Measurements from ENCODE around the gene PCNT.

PCNT gene

DNA sequence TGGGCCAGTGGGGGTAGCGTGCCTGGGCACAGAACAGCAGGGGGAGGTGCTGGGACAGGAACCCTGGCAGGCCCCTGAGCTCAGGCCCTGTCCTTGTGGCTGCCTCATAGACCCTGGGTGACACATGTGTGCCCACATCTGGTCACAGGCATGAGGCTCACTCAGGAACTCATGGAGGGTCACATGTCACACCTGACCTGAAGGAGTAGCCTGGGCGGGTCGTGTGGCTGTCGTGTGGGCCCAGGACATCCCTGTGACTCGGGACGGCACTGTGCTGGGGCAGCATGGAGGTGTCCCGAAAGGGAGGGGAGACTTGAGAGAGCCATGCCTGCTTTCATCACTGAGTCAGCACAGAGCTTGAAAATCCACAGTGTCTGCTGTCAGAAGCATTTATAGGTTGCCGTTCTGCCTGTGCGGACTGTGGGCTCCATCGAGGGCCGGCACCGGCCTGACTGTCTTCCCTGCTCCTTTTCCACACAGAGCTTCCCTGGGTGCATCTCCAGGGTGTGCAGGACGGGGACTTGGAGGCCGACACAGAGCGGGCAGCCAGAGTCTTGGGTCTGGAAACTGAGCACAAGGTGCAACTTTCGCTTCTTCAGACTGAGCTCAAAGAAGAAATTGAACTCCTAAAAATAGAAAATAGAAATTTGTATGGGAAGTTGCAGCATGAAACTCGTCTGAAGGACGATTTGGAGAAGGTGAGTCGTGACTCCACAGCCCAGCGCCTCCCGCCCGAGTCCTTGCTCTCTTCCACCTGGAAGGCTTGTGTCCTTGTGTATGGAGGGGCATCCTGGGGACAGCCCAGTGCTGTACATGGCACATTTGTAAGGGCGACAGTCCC lies 32.8 kb downstream of the PCNT start:
- no peaks in the 10 kb centered on the region for H3K9me3 ChIP-seq (ENCODE audit: insufficient read depth, low read length)

DNA sequence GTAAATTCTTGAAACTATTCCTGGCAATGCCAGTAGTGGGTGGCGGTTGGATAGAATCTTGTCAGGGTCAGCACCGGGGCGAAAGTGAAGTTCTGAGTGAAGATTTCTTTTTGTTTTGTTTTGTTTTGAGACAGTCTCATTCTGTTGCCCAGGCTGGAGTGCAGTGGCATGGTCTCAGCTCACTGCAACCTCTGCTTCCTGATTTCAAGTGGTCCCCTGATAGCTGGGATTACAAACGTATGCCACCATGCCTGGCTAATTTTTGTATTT lies 33.3 kb downstream of the PCNT start:
- no peak overlapping the region for H3K27ac ChIP-seq (ENCODE audit: low read depth, low read length)
- no peaks in the 10 kb centered on the region for H4K20me1 ChIP-seq (ENCODE audit: low read depth, low read length)
- H3K4me2 ChIP-seq (ENCODE audit: low read depth, low read length, poor library complexity, severe bottlenecking): no peak overlapping the region
- H3K9ac ChIP-seq (ENCODE audit: low read length): no peak overlapping the region
- no peaks in the 10 kb centered on the region for H3K9me2 ChIP-seq (replicated peaks; ENCODE audit: insufficient read depth, low read length)
- H2AFZ ChIP-seq (ENCODE audit: low read depth, low read length, severe bottlenecking): no peak overlapping the region
- H3K36me3 ChIP-seq (ENCODE audit: low read length): no peaks in the 10 kb centered on the region; the same call in 1 of the 2 replicates
- TF ChIP-seq EZH2phosphoT487 (conservative IDR thresholded peaks at IDR 0.05; ENCODE audit: low read length): no peak
- no peak for TF ChIP-seq CTCF (IDR thresholded peaks at IDR 0.05; ENCODE audit: insufficient read depth, low read length, poor library complexity, severe bottlenecking)
- H3K4me3 ChIP-seq (ENCODE audit: insufficient read depth, low read length, poor library complexity, severe bottlenecking): no peak overlapping the region
- H3K79me2 ChIP-seq (ENCODE audit: insufficient read depth, low read length): 0 out of 2 replicates have a peak, but pooled peaks cover under 1% of the 10 kb centered on the region
- no peaks in the 10 kb centered on the region for H3K27me3 ChIP-seq (ENCODE audit: low read length)
- no peaks in the 10 kb centered on the region for H3K9me3 ChIP-seq (ENCODE audit: insufficient read depth, low read length)
- no peaks in the 10 kb centered on the region for H3F3A ChIP-seq (ENCODE audit: insufficient read depth)

More for the DNA sequence above, 32.8 kb downstream of the PCNT start:
- H3K4me2 ChIP-seq (ENCODE audit: low read depth, low read length, poor library complexity, severe bottlenecking): no peak overlapping the region
- no peak overlapping the region for H3K9ac ChIP-seq (ENCODE audit: low read length)
- no peak overlapping the region for H2AFZ ChIP-seq (ENCODE audit: low read depth, low read length, severe bottlenecking)
- H4K20me1 ChIP-seq (ENCODE audit: low read depth, low read length): no peaks in the 10 kb centered on the region
- H3K79me2 ChIP-seq (ENCODE audit: insufficient read depth, low read length): no peaks in the 10 kb centered on the region
- no peaks in the 10 kb centered on the region for H3F3A ChIP-seq (ENCODE audit: insufficient read depth)
- H3K27me3 ChIP-seq (ENCODE audit: low read length): no peaks in the 10 kb centered on the region
- H3K9me2 ChIP-seq (replicated peaks; ENCODE audit: insufficient read depth, low read length): no peaks in the 10 kb centered on the region
- H3K27ac ChIP-seq (ENCODE audit: low read depth, low read length): no peak overlapping the region
- H3K36me3 ChIP-seq (ENCODE audit: low read length): no peaks in the 10 kb centered on the region; the same call in 1 of the 2 replicates
- TF ChIP-seq CTCF (IDR thresholded peaks at IDR 0.05; ENCODE audit: insufficient read depth, low read length, poor library complexity, severe bottlenecking) (no peak), EZH2phosphoT487 (conservative IDR thresholded peaks at IDR 0.05; ENCODE audit: low read length) (no peak)
- no peak overlapping the region for H3K4me3 ChIP-seq (ENCODE audit: insufficient read depth, low read length, poor library complexity, severe bottlenecking)

GRCh38 chr21:46357684-46358425 lies 33.9 kb downstream of the PCNT start:
- H3F3A ChIP-seq (ENCODE audit: insufficient read depth): no peaks in the 10 kb centered on the region
- H4K20me1 ChIP-seq (ENCODE audit: low read depth, low read length): no peaks in the 10 kb centered on the region
- no peak overlapping the region for H3K9ac ChIP-seq (ENCODE audit: low read length)
- H3K27ac ChIP-seq (ENCODE audit: low read depth, low read length): no peak overlapping the region
- H3K4me3 ChIP-seq (ENCODE audit: insufficient read depth, low read length, poor library complexity, severe bottlenecking): no peak overlapping the region
- TF ChIP-seq EZH2phosphoT487 (conservative IDR thresholded peaks at IDR 0.05; ENCODE audit: low read length) (no peak), CTCF (IDR thresholded peaks at IDR 0.05; ENCODE audit: insufficient read depth, low read length, poor library complexity, severe bottlenecking) (no peak)
- no peaks in the 10 kb centered on the region for H3K9me2 ChIP-seq (replicated peaks; ENCODE audit: insufficient read depth, low read length)
- no peaks in the 10 kb centered on the region for H3K9me3 ChIP-seq (ENCODE audit: insufficient read depth, low read length)
- no peaks in the 10 kb centered on the region for H3K27me3 ChIP-seq (ENCODE audit: low read length)
- 0 out of 2 replicates have a peak, but pooled peaks cover 3% of the 10 kb centered on the region for H3K79me2 ChIP-seq (ENCODE audit: insufficient read depth, low read length)
- H2AFZ ChIP-seq (ENCODE audit: low read depth, low read length, severe bottlenecking): no peak overlapping the region
- H3K36me3 ChIP-seq (ENCODE audit: low read length): no peaks in the 10 kb centered on the region; the same call in 1 of the 2 replicates
- H3K4me2 ChIP-seq (ENCODE audit: low read depth, low read length, poor library complexity, severe bottlenecking): no peak overlapping the region

All from SU-DHL-6 (cell line).